ENCODE results near the gene SNCB.

SNCB gene

DNA sequence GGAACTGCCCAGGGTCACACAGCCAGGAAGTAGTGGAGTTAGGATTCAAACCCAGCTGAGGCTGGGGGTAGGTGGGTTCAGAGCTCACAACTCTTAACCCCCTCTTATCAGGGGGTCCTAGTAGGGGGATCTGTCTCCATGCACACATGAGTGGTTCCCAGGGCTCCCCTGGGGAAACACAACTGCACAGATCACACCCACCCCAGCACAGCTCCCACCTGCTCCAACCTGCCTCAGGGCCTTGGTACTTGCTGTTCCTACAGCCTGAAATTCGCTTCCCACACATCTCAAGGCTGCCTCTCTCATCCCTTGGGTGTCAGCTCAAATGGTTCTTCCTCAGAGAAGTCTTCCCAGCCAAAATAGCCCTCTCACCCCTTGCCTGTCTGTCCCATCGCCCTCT lies 4.8 kb downstream of the SNCB start:
- 100% methylated on average over 2 of the region's 2 CpGs for WGBS (ENCODE audit: insufficient coverage)
- H3K27me3 ChIP-seq (replicated peaks in 2 of 5; ENCODE audit: control insufficient read depth in 4 of 5, insufficient read depth in 5 of 5, low read length in 4 of 5): peaks cover 0 to 93% (median 27%) of the 10 kb centered on the region in 5 experiments
- H3K9me3 ChIP-seq (ENCODE audit: control extremely low read depth in 1 of 5, control insufficient read depth in 4 of 5, insufficient read depth in 2 of 5, low read depth in 1 of 5, low read length in 4 of 5): no peaks in the 10 kb centered on the region
- H3K4me3 ChIP-seq (ENCODE audit: control insufficient read depth in 1 of 7, extremely low read depth in 1 of 7, insufficient read depth in 4 of 7, low read depth in 2 of 7, low read length in 6 of 7): no peak overlapping the region
- no peak overlapping the region for H3K27ac ChIP-seq (ENCODE audit: insufficient read depth in 1 of 2, low read depth in 1 of 2, low read length in 2 of 2, poor library complexity in 1 of 2, severe bottlenecking in 2 of 2)
- DNase-seq: no peak
- peaks cover 0 to 14% (median 12%) of the 10 kb centered on the region in 4 experiments for H3K4me1 ChIP-seq (ENCODE audit: control extremely low read depth in 1 of 4, control insufficient read depth in 4 of 4, insufficient read depth in 4 of 4, low read length in 3 of 4)
- POLR2A ChIA-PET: no interaction called here
- CTCF ChIA-PET: interaction anchor here (0.8 kb wide), 1 partner anchor 14 kb away, joined by 3 read pairs; no protein-coding TSS in a partner anchor
- no peaks in the 10 kb centered on the region for H3K36me3 ChIP-seq (ENCODE audit: control insufficient read depth in 4 of 4, insufficient read depth in 4 of 4, low read length in 3 of 4)

DNA sequence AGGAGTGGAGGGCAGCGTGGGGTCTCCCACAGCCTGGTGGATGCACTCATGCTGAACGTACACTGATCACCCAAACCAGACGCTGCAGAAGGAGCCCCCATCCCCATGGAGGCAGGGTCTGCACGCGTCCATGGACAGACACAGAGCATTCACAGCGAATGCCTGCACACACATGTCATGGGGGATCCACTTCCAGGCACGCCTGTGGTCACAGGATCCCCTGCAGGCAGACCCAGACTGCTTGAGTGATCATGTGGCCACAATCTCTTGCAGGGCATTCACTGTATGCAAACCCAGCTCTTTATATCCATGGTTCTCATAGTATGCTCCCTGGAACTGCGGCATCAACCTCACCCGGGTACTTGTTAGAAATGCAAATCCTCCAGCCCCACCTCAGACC lies 5.4 kb downstream of the SNCB start:
- Histone ChIP-seq H3K27me3 (replicated peaks in 2 of 5; ENCODE audit: control insufficient read depth in 4 of 5, insufficient read depth in 5 of 5, low read length in 4 of 5) (peaks cover 0 to 94% (median 30%) of the 10 kb centered on the region in 5 experiments), H3K36me3 (ENCODE audit: control insufficient read depth in 4 of 4, insufficient read depth in 4 of 4, low read length in 3 of 4) (no peaks in the 10 kb centered on the region), H3K4me3 (ENCODE audit: control insufficient read depth in 1 of 7, extremely low read depth in 1 of 7, insufficient read depth in 4 of 7, low read depth in 2 of 7, low read length in 6 of 7) (no peak overlapping the region), H3K4me1 (ENCODE audit: control extremely low read depth in 1 of 4, control insufficient read depth in 4 of 4, insufficient read depth in 4 of 4, low read length in 3 of 4) (peaks cover 0 to 14% (median 13%) of the 10 kb centered on the region in 4 experiments), H3K9me3 (ENCODE audit: control extremely low read depth in 1 of 5, control insufficient read depth in 4 of 5, insufficient read depth in 2 of 5, low read depth in 1 of 5, low read length in 4 of 5) (no peaks in the 10 kb centered on the region), H3K27ac (ENCODE audit: insufficient read depth in 1 of 2, low read depth in 1 of 2, low read length in 2 of 2, poor library complexity in 1 of 2, severe bottlenecking in 2 of 2) (no peak overlapping the region)
- no peak for DNase-seq
- POLR2A ChIA-PET: no interaction called here
- CTCF ChIA-PET: no interaction called here
- 75% methylated on average over 9 of the region's 9 CpGs for WGBS (ENCODE audit: insufficient coverage)

DNA sequence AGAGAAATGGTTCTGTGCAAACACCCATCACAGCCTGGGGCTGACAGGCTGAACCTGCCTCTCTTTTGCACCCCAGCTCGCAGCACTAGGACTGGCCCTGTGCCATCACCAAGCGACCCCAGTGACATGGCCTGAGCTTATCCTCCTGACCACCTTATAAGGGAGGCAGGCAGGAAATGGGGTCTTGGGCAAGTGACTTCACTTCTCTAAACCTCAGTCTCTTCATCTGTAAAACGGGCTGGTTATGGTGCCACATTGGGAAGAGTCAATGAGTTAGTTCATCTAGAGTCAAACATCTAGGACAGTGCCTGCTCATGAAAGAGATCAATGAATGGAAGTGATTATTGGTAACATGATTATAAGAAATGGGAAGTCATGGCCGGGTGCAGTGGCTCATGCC lies 6.2 kb downstream of the SNCB start:
- Histone ChIP-seq H3K36me3 (ENCODE audit: control insufficient read depth in 4 of 4, insufficient read depth in 4 of 4, low read length in 3 of 4) (no peaks in the 10 kb centered on the region), H3K4me1 (ENCODE audit: control extremely low read depth in 1 of 4, control insufficient read depth in 4 of 4, insufficient read depth in 4 of 4, low read length in 3 of 4) (peaks cover 0 to 20% (median 15%) of the 10 kb centered on the region in 4 experiments), H3K27ac (ENCODE audit: insufficient read depth in 1 of 2, low read depth in 1 of 2, low read length in 2 of 2, poor library complexity in 1 of 2, severe bottlenecking in 2 of 2) (no peak overlapping the region), H3K9me3 (ENCODE audit: control extremely low read depth in 1 of 5, control insufficient read depth in 4 of 5, insufficient read depth in 2 of 5, low read depth in 1 of 5, low read length in 4 of 5) (peaks cover 0 to 5% (median 0%) of the 10 kb centered on the region in 5 experiments), H3K27me3 (replicated peaks in 2 of 5; ENCODE audit: control insufficient read depth in 4 of 5, insufficient read depth in 5 of 5, low read length in 4 of 5) (peaks cover 0 to 94% (median 36%) of the 10 kb centered on the region in 5 experiments), H3K4me3 (ENCODE audit: control insufficient read depth in 1 of 7, extremely low read depth in 1 of 7, insufficient read depth in 4 of 7, low read depth in 2 of 7, low read length in 6 of 7) (no peak overlapping the region)
- POLR2A ChIA-PET: no interaction called here
- DNase-seq: no peak
- CTCF ChIA-PET: interaction anchor here (1.0 to 1.1 kb wide), 2 partner anchors 16 to 51 kb away, joined by 3 to 5 read pairs; no protein-coding TSS in a partner anchor
- 90% methylated on average over 3 of the region's 4 CpGs for WGBS (ENCODE audit: insufficient coverage)

DNA sequence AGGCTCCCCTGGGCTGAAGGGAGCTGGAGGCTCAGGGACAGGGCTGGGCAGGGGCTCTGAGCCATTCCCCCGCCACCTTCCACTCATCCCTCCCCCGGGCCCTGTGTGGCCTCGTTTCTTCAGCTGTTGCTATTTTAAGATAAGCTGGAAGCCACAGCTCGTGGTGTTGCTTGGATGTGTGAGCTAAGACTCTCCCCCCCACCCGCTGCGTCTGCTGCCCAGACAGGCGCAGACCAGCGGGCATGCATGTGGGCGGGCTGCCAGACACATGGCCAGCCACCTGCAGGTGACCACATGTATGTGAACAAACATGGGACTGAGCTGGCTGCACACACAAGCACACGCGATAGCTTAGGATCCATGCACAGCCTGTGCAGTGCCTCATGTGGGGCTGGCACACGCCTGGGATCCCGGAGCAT lies 8.7 kb downstream of the SNCB start:
- H3K27me3 ChIP-seq (replicated peaks in 2 of 5; ENCODE audit: control insufficient read depth in 4 of 5, insufficient read depth in 5 of 5, low read length in 4 of 5): peaks cover 0 to 92% (median 40%) of the 10 kb centered on the region in 5 experiments
- peaks cover 0 to 5% (median 0%) of the 10 kb centered on the region in 5 experiments for H3K9me3 ChIP-seq (ENCODE audit: control extremely low read depth in 1 of 5, control insufficient read depth in 4 of 5, insufficient read depth in 2 of 5, low read depth in 1 of 5, low read length in 4 of 5)
- no peak overlapping the region for H3K27ac ChIP-seq (ENCODE audit: insufficient read depth in 1 of 2, low read depth in 1 of 2, low read length in 2 of 2, poor library complexity in 1 of 2, severe bottlenecking in 2 of 2)
- ChIA-PET POLR2A (interaction anchor here (0.5 kb wide), 1 partner anchor 26 kb away, joined by 4 read pairs; the partner anchor contains the start of gene TSPAN17), CTCF (interaction anchor here (1.0 to 2.0 kb wide), 9 partner anchors 9 to 37 kb away, joined by 3 to 14 read pairs (median 4); partner anchors contain the start of genes EIF4E1B, SNCB and TSPAN17)
- peaks cover 0 to 23% (median 20%) of the 10 kb centered on the region in 4 experiments for H3K4me1 ChIP-seq (ENCODE audit: control extremely low read depth in 1 of 4, control insufficient read depth in 4 of 4, insufficient read depth in 4 of 4, low read length in 3 of 4)
- H3K36me3 ChIP-seq (ENCODE audit: control insufficient read depth in 4 of 4, insufficient read depth in 4 of 4, low read length in 3 of 4): no peaks in the 10 kb centered on the region
- 77% methylated on average over 11 of the region's 13 CpGs for WGBS (ENCODE audit: insufficient coverage)
- DNase-seq: peak in 1 of 3 donors; percentile 32
- H3K4me3 ChIP-seq (ENCODE audit: control insufficient read depth in 1 of 7, extremely low read depth in 1 of 7, insufficient read depth in 4 of 7, low read depth in 2 of 7, low read length in 6 of 7): no peak overlapping the region

DNA sequence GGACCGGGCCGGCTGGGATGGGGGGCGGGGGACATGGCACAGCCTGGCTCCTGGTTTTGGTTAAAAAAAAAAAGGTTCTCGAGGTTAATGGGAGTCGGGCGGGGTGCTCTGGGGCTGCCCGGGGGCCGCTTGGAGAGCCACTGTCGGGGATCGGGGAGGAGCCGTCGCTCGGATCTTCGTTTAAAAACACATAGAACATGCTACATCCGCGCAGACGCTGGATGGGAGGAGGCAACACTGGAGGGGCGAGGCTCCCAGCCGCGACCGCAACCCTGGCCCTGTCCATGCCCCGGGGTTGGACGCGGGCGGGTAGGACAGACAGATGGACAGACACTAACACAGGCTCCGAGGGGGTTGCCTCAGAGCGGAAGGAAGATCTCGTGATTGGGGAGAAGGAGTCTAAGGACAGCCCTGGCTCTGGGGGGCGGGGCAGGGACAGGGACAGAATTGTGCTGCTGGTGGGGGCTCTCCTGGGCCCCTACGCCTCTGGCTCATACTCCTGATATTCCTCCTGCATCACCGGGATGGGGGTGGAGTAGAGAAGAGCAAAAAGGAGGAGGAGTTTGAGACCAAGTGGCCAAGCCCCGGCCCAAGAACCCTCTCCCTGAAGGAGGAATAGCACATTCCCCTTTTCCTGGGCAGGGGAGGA lies 9.9 kb downstream of the SNCB start:
- POLR2A ChIA-PET: no interaction called here
- peaks cover 0 to 23% (median 20%) of the 10 kb centered on the region in 4 experiments for H3K4me1 ChIP-seq (ENCODE audit: control extremely low read depth in 1 of 4, control insufficient read depth in 4 of 4, insufficient read depth in 4 of 4, low read length in 3 of 4)
- CTCF ChIA-PET: interaction anchor here (1.4 to 1.7 kb wide), 2 partner anchors 10 to 33 kb away, joined by 4 to 14 read pairs; partner anchors contain the start of genes EIF4E1B and SNCB
- peaks cover 0 to 91% (median 39%) of the 10 kb centered on the region in 5 experiments for H3K27me3 ChIP-seq (replicated peaks in 2 of 5; ENCODE audit: control insufficient read depth in 4 of 5, insufficient read depth in 5 of 5, low read length in 4 of 5)
- WGBS (ENCODE audit: insufficient coverage): 6% methylated on average over 23 of the region's 32 CpGs
- H3K4me3 ChIP-seq (ENCODE audit: control insufficient read depth in 1 of 7, extremely low read depth in 1 of 7, insufficient read depth in 4 of 7, low read depth in 2 of 7, low read length in 6 of 7): no peak overlapping the region
- no peaks in the 10 kb centered on the region for H3K36me3 ChIP-seq (ENCODE audit: control insufficient read depth in 4 of 4, insufficient read depth in 4 of 4, low read length in 3 of 4)
- DNase-seq: no peak
- H3K27ac ChIP-seq (ENCODE audit: insufficient read depth in 1 of 2, low read depth in 1 of 2, low read length in 2 of 2, poor library complexity in 1 of 2, severe bottlenecking in 2 of 2): no peak overlapping the region
- H3K9me3 ChIP-seq (ENCODE audit: control extremely low read depth in 1 of 5, control insufficient read depth in 4 of 5, insufficient read depth in 2 of 5, low read depth in 1 of 5, low read length in 4 of 5): peaks cover 0 to 5% (median 0%) of the 10 kb centered on the region in 5 experiments

DNA sequence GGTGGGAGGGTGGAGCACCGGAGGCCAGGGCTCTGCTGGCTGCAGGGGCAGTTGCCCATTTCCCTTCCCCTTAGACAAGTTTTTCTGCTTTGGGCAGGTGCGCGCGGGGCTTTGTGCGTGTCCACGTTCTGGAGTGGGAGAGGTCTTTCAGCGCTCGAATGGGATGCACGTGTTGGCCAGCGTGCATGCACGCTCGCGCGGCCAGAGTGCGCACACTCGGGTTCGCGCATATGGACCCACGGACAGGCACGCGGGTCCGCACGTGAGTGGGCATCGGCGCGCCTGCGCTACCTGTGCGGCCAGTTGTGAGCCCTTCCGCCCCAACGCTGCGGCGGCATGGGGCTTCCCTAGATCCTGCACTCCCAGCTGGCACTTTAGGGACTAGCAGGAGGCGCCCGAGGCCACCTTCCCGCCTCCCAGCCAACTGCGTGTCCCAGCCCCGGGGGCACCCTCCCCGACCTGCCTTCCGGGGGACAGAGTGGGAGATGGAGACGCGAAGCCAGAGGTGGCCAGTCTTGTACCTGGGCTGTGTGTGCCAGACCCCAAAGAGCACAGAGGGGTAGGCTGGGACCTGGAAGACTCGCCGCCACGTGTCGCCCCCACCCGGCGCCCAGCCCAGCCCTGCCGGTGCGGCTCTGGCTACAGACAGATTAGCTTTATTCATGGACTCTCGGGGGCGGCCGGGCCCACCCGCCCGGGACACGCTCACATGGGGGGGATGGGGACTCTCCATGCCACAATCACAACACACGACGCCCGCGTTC lies 10.6 kb downstream of the SNCB start:
- H3K27me3 ChIP-seq (replicated peaks in 2 of 5; ENCODE audit: control insufficient read depth in 4 of 5, insufficient read depth in 5 of 5, low read length in 4 of 5): peaks cover 0 to 88% (median 41%) of the 10 kb centered on the region in 5 experiments
- POLR2A ChIA-PET: no interaction called here
- no peaks in the 10 kb centered on the region for H3K36me3 ChIP-seq (ENCODE audit: control insufficient read depth in 4 of 4, insufficient read depth in 4 of 4, low read length in 3 of 4)
- CTCF ChIA-PET: no interaction called here
- H3K27ac ChIP-seq (ENCODE audit: insufficient read depth in 1 of 2, low read depth in 1 of 2, low read length in 2 of 2, poor library complexity in 1 of 2, severe bottlenecking in 2 of 2): no peak overlapping the region
- H3K4me3 ChIP-seq (ENCODE audit: control insufficient read depth in 1 of 7, extremely low read depth in 1 of 7, insufficient read depth in 4 of 7, low read depth in 2 of 7, low read length in 6 of 7): peak overlapping the region in 1 of 7 experiments; percentile 11
- DNase-seq: no peak
- 7% methylated on average over 41 of the region's 59 CpGs for WGBS (ENCODE audit: insufficient coverage)
- peaks cover 0 to 5% (median 0%) of the 10 kb centered on the region in 5 experiments for H3K9me3 ChIP-seq (ENCODE audit: control extremely low read depth in 1 of 5, control insufficient read depth in 4 of 5, insufficient read depth in 2 of 5, low read depth in 1 of 5, low read length in 4 of 5)
- peaks cover 0 to 23% (median 20%) of the 10 kb centered on the region in 4 experiments for H3K4me1 ChIP-seq (ENCODE audit: control extremely low read depth in 1 of 4, control insufficient read depth in 4 of 4, insufficient read depth in 4 of 4, low read length in 3 of 4)
